CD4-positive, alpha-beta T cell treated with Interferon gamma for 1 hour (primary cell): ENCODE measurements around the gene TNRC6C.
"Not testable (repeated sequence)": the region's sequence is repeated elsewhere in the genome, so short reads cannot be mapped to it uniquely, and the experiment has no call there.

Source experiments
- DNase-seq: peaks from one replicate; pipeline ENCODE4 v3.0.0-alpha.2; 2020

Gene TNRC6C

GRCh38 chr17:77930780-77931768 lies 27.4 kb upstream of the TNRC6C start:
- DNase-seq = no peak

DNA sequence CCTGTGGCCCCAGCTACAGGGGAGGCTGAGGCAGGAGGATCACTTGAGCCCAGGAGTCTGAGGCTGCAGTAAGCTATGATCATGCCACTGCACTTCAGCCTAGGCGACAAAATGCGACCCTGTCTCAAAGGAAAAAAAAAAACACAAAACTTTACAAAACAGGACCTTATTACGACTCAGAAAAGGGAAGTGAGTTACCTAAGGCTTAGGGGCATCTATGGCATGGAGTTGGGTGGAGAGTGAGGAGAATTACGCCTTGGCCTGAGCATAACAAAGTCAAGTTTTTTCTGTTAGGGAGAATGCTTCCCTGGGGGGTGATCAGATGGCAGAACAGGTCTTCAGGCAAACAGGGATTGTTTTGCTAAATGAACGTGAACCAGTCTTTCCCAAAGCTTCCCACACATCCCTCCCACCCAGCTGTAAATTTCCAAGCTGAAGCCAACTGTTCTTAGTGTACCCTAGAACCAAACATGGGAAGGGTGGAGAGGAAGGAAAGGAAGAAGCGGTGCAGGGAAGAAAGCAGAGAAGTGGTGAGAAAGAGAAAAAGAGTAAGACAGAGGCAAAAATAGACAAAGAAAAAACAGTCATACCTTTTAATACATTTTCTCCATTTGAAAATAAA lies 24.6 kb upstream of the TNRC6C start:
- DNase-seq = no peak

DNA sequence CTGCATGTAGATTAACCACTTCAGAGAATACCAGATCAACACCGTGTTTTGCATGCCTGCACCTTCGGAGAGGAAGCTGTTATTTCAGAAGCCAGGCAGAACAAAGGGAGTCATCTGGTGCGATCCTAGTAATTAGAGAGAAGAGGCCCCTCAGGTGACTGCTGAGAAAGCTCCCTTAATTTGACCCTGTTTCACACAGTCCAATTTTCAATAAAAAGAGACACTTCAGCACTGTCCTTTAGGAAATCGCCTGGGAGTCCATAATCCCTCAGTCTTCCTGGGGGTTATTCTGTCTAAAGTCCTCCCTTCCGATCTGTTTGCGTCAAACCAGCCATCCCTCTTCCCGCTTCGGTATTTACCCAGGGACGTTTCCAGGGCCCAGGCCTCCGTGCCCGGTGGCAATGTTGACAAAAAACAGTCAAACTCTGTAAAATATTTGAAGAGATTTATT lies 23.4 kb upstream of the TNRC6C start:
- DNase-seq = no peak

DNA sequence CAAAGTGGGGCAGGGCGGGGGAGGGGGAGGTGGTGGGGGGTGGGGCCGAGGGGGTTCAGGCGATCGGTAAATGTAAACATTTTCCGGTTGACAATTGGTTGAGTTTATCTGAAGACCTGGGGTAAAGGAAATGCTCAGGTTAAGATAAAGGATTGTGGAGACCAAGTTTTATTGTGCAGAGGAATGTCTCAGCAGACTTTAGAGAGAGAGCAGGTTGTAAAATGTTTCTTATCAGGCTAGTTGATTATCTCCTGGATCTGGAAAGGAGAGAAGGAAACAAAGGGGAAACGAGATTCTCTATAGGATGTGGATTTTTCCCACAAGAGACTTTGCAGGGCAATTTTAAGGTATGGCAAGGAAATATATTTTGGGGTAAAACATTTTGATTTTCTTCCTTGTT lies 22.8 kb upstream of the TNRC6C start:
- DNase-seq = not testable (repeated sequence)

DNA sequence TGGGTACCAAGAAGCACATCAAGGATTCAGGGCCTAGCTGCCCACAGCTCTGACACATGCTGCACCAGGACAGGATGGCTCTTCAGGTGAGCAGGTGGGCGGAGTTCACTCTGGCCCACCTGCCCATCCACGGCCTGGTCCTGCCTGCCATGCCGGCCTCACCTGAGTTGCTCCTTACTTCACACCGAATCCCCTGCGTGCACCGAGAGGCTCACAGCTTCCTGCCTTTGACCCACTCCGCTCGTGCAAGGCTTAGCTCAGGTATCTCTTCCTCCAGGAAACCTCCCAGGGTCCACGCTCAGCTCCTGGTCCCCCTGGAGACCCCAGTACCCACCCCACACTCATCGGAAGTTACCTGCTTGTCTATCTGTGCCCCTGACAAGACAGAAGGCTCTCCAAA lies 21.6 kb upstream of the TNRC6C start:
- DNase-seq = no peak

GRCh38 chr17:77941004-77941403 lies 17.5 kb upstream of the TNRC6C start:
- DNase-seq = no peak

DNA sequence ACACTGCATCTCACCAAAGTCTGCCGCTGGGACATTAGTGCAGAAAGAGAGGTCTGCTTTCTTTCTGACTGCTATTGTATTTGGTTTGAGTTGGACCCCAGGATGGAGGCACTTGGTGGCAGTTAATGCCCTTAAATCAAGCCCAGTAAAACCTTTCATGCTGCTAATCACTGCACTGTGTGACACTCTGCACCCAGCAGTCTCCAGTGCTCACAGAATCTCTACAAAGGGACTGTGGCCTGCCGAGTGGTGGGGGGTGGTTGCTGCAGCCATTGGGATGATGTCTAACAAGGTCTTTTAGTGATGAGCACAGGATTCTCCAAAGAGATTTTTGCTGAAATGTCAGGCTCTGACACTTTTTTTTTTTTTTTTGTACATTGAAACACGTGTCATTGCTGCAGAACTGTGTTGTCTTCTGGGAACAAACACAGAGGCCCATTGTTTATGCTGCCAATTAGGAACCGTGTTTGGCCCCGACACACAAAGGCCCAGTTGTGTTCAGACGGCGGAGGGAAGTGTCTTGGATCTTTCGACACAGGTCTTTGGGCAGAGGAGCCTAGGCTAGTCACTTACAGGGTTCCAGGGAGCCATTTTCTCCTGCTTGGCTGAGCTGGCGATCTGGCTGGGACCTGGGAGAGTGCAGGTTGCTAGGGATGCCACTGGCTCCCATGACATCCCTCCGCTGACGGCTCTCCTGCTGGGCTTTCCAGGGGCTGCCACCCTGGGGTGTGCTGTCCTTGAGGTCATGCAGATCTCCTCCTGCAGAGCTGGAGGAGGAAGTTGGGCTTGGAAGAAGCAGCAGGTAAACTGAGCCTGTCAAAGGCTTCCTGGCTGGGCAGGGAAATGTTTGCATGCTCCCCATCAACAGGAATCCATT lies 16.2 kb upstream of the TNRC6C start:
- no peak for DNase-seq

- DNase-seq = no peak
These were observed 14.5 kb upstream of the TNRC6C start for GRCh38 chr17:77943971-77944370.

DNA sequence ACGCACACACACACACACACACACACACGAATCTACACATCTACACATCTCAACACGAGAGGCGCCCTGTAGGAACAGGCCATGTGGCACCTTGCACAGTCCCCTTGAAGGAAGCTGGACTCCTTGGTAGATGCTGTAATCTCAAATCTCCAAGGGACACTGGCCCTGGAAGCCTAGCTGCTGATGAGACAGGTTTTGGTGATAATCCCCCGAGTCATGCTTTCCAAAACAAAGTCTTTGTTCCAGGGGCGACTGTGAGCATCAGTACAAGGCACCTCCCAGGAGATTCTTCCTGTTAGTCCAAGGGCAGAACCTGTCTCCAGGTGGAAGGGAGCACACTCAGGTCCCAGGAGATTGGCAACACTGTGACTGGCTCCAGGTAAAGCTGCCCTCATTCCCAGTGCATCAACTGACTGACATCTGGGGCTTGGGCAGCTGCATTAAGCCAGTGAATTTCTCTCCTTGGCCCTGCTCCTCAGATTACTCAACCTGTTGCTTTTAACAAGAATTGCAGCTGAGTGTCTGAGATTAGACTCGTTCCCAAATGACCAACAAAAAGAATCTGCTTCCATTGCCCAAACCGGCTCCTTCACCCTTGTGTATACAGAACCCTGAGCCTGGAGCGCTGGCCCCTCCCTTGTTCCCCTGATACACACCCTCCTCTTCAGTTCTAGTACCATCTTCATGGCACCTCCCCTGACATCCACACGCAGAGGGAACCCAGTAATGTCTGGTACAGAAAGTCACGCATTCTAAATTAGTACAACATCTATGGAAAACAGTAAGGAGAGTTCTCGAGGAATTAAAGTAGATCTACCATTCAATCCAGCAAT lies 13.9 kb upstream of the TNRC6C start:
- no peak for DNase-seq

- DNase-seq = no peak
These were observed 11.4 kb upstream of the TNRC6C start for GRCh38 chr17:77946900-77947645.

- no peak for DNase-seq
These were observed 9.8 kb upstream of the TNRC6C start for GRCh38 chr17:77948690-77949114.

DNA sequence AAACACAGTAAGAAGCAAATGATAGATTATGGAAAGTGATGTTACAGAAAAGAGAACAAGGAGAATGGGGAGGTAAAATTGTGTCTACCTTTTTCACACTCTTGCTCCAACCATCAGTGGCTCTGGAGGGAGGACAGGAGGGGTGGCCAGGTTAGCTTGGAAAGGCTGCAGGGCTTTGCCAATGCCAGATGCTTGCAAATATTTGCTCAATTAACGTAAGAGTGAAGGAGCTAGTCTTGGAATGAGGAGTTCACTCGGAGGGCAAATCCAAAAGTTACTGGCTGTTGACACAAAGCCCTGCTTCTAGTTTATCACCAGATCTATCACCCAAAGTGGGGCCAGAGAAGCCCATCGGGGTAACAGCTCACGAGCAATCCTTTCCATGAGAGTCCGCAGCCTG lies 7.4 kb upstream of the TNRC6C start:
- DNase-seq = no peak

DNA sequence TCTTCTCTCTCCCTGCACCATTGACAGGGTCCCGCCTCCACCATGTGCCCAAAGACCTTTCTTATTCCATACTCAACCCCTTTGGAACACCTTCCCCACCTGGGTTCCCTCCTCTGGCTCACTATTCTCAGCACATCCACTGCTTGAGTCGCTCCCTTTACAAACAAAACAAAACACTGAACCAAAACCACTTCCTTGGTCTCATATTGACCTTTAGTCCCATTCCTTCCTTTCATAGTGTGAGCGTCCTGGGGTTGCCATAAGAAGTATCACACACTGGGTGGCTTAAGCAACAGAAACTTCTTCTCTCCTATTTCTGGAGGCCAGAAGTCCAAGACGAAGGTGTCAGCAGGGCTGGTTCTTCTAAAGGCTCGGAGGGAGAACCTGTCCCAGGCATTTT lies 6.1 kb upstream of the TNRC6C start:
- no peak for DNase-seq

DNA sequence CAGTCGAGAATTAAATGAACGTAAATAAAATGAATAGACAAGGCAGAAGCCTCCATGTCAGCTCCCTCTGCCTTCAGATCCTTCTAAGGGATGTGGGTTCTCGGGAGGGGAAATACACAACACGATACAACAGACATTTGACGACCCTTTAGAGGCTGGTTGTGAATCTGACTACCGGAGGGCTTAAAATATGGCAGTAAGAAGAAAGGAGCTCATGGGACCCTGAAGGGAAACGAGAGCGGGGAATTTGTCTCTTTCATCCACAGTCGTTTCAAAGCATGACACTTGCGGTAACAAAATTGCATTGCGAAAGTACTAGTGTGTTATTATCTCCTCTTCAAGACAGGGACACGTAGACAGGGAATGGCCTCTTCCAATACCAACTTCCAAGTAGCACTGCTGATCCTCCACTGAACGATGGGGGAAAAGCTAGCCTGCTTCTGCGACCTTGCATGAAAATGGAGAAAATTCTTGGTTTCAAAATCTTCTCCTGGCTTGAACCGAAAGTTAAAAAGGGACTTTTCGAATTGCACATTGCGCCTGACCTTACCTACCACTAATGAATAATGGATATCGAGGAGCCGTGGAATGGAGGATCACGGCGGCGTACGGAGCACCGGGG lies 1.2 kb upstream of the TNRC6C start:
- no peak for DNase-seq

GRCh38 chr17:77958716-77959125 lies 218 bp downstream of the TNRC6C start:
- DNase-seq = no peak

- peak; percentile 6 for DNase-seq
These were observed 823 bp downstream of the TNRC6C start for GRCh38 chr17:77959126-77959925.

GRCh38 chr17:77959926-77960521 lies 1.5 kb downstream of the TNRC6C start:
- DNase-seq = peak; percentile 1

DNA sequence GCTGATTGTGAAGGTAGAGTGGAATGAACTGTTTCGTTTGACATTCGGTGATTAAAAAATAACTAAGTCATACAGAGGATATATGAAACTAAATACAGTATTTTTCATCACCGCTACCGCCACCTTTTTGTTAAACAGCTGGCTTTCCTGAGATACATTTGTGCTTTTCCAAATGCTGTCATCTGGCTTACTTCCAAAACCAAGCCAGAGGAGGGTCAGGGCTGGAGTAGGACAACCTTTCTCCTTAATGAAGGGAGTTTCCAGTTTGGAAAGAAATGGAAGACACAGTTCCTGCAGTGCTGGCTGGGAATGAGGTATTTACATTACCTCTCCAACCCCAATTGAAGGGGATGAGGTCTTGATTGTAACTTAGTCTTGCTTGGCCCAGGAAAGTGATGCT lies 3.2 kb downstream of the TNRC6C start:
- DNase-seq = no peak

DNA sequence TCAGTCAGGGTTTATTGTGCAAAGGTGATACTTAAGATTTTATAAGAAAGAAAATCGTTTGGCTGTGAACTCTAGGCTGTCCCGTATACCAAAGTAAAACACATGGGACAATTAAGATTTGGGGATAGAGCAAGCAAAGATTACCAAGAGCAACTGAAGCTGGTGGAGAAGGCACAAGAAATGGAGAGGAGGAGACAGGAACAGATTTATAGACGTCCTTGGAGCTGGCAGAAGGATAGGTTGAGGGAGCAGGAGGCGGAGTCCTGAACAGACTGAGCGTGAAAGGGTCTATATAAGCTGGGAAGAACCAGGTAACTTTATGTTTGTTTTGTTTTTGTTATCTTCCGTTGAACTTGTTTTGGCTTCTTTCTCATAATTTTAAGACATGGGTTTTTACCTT lies 3.8 kb downstream of the TNRC6C start:
- DNase-seq = no peak

DNA sequence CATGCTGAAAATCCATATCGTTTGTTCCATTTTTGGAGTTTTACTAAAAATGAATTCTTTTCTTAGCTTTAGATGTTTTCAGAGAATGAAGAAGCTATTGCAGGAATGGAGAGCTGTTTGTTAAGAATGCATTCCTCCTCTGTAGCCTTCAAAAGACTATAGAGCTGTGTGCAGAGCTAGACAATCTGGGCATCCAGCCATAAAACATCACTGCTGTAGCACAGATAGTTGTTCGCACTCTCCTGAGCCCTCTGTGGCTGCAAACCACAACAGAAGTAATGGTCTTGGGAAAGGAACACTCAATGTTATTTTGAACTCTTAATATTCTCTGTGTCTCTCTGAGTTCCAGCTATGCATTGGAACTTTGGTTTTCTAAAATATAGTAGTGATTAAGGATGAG lies 4.9 kb downstream of the TNRC6C start:
- DNase-seq = peak; percentile 47
